ENCODE results near the gene HDAC6. TPM values are rescaled to one million over a fixed set of nuclear protein-coding genes. Genes with fewer than 3 reads are reported as not detected.

HDAC6 gene
- polyA plus RNA-seq, 1 experiment: 20.5 TPM

DNA sequence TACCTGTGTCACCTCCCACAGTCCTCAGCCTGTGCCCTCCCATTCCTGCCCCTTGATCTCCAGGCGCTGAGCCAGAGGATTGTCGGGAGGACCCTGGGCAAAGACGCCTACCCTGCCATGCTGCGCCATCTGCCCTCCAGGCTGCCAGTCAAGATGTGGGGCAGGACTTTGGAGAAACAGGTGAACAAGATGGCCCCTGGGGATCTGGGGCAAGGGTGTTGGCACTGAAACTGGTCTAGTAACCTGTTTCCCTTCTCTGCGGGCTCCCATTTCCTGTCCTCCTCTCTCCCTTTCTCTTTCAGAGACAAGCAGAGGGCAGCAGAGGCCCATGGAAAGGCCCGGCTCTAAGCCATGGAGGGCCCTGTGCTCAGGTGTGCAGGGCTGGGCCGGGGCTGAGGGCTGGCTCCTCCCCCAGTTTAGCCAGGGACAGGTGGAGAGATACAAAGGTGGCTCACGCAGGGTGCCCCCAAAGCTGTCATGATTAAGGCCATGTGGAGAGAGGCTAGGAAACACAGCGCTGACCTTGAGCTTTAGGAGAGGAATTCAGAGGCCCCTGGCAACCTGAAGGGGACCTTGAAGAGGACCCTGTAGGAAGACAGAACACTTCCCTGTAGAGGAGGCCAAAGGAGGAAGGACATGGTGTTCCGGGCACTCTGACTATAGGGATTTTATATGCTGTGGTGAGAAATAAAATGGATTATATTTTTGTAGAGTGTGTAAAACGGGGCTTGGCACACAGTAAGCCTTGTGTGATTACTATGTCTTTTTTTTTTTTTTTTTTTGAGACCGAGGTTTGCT is 40.0 kb upstream of the HDAC6 start, which contains the start of gene GLOD5:
Gene GLOD5 (plus strand): TSS at position 74 of the 798 bp plus-strand sequence. CDS start 44 bp downstream, at position 118.
- CTCF ChIA-PET: interaction anchor here (0.6 kb wide), 1 partner anchor 83 kb away, joined by 3 read pairs; no protein-coding TSS in a partner anchor
- peaks cover 5% of the 10 kb centered on the region for H3K27me3 ChIP-seq (ENCODE audit: control insufficient read depth, insufficient read depth, low read length)

DNA sequence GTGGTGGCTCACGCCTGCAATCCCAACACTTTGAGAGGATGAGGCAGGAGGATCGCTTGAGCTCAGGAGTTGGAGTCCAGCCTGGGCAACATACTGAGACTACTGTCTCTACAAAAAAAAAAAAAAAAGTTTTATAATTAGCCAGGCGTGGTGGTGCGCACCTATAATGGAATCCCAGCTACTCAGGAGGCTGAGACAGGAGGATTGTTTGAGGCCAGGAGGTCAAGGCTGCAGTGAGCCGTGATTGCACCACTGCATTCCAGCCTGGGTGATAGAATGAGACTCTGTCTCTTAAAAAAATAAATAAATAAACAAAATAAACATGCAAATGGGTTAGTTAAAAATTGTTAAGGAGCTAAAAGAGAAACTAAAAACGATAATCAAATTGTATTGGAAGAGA is 32.6 kb upstream of the HDAC6 start:
- no peaks in the 10 kb centered on the region for H3K9me3 ChIP-seq (ENCODE audit: control insufficient read depth, insufficient read depth, low read length)
- H3K27me3 ChIP-seq (ENCODE audit: control insufficient read depth, insufficient read depth, low read length): no peaks in the 10 kb centered on the region
- ChIA-PET POLR2A (no interaction called here), CTCF (no interaction called here)
- DNase-seq (ENCODE audit: low read depth, low spot score): no peak
- TF ChIP-seq, protein P1, sequence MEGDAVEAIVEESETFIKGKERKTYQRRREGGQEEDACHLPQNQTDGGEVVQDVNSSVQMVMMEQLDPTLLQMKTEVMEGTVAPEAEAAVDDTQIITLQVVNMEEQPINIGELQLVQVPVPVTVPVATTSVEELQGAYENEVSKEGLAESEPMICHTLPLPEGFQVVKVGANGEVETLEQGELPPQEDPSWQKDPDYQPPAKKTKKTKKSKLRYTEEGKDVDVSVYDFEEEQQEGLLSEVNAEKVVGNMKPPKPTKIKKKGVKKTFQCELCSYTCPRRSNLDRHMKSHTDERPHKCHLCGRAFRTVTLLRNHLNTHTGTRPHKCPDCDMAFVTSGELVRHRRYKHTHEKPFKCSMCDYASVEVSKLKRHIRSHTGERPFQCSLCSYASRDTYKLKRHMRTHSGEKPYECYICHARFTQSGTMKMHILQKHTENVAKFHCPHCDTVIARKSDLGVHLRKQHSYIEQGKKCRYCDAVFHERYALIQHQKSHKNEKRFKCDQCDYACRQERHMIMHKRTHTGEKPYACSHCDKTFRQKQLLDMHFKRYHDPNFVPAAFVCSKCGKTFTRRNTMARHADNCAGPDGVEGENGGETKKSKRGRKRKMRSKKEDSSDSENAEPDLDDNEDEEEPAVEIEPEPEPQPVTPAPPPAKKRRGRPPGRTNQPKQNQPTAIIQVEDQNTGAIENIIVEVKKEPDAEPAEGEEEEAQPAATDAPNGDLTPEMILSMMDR (IDR thresholded peaks at IDR 0.05; ENCODE audit: low read depth, low read length): no peak
- H3K4me3 ChIP-seq (ENCODE audit: low read depth, low read length): no peak overlapping the region
- H3K27ac ChIP-seq (ENCODE audit: low read depth, low read length): no peak overlapping the region

More for the DNA sequence above, 40.0 kb upstream of the HDAC6 start, which contains the start of gene GLOD5:
- POLR2A ChIA-PET: no interaction called here
- Histone ChIP-seq H3K27ac (ENCODE audit: low read depth, low read length) (no peak within 1 kb of the TSS), H3K9me3 (ENCODE audit: control insufficient read depth, insufficient read depth, low read length) (no peaks in the 10 kb centered on the region), H3K4me3 (ENCODE audit: low read depth, low read length) (no peak within 1 kb of the TSS)
- no peak for DNase-seq (ENCODE audit: low read depth, low spot score)
- TF ChIP-seq, protein P1 (IDR thresholded peaks at IDR 0.05; ENCODE audit: low read depth, low read length): peak; percentile 21; the same call in 1 of the 2 replicates

DNA sequence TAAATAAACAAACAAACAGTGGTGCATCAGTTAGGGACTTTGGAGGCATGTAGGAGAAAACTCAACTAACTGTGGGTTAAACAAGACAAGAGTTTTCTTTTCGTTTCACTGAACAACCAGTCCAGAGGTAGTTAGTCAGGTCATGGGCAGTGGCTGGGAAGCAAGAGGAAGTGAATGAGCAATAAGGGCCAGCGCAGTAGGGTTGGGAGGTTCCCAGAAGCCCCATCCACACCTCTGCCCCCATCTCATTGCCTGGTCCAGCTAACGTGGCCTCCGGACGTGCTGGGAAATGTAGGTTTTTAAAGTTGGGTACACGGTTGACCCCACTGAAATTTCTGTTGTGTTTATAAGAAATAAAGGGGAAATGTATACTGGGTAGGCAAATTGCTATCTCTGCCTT is 31.6 kb upstream of the HDAC6 start:
- ChIA-PET POLR2A (no interaction called here), CTCF (interaction anchor here (0.7 kb wide), 1 partner anchor 138 kb away, joined by 3 read pairs; no protein-coding TSS in a partner anchor)
- DNase-seq (ENCODE audit: low read depth, low spot score): no peak
- no peak overlapping the region for H3K4me3 ChIP-seq (ENCODE audit: low read depth, low read length)
- TF ChIP-seq, protein P1 (IDR thresholded peaks at IDR 0.05; ENCODE audit: low read depth, low read length): no peak
- H3K27ac ChIP-seq (ENCODE audit: low read depth, low read length): no peak overlapping the region
- H3K9me3 ChIP-seq (ENCODE audit: control insufficient read depth, insufficient read depth, low read length): no peaks in the 10 kb centered on the region
- no peaks in the 10 kb centered on the region for H3K27me3 ChIP-seq (ENCODE audit: control insufficient read depth, insufficient read depth, low read length)

DNA sequence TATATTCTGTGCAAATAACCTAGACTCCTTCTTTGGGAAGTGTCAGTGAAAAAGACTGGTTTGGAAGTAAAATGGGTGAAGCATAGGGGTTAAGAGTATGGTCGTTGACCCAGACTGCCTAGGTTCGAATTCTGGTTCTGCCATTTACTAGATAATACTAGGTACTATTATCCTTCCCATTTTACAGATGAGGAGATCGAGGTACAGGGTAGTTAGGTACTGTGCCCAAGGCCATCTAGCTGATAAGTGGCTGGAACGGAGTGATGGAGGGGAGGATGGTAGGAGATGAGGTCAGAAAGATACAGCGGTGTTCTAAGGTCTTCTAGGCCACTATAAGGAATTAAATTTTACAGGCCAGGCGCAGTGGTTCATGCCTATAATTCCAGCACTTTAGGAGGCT is 29.3 kb upstream of the HDAC6 start:
- no peaks in the 10 kb centered on the region for H3K27me3 ChIP-seq (ENCODE audit: control insufficient read depth, insufficient read depth, low read length)
- ChIA-PET POLR2A (no interaction called here), CTCF (no interaction called here)
- H3K27ac ChIP-seq (ENCODE audit: low read depth, low read length): no peak overlapping the region
- DNase-seq (ENCODE audit: low read depth, low spot score): no peak
- TF ChIP-seq, protein P1 (IDR thresholded peaks at IDR 0.05; ENCODE audit: low read depth, low read length): no peak
- H3K4me3 ChIP-seq (ENCODE audit: low read depth, low read length): no peak overlapping the region
- H3K9me3 ChIP-seq (ENCODE audit: control insufficient read depth, insufficient read depth, low read length): no peaks in the 10 kb centered on the region

DNA sequence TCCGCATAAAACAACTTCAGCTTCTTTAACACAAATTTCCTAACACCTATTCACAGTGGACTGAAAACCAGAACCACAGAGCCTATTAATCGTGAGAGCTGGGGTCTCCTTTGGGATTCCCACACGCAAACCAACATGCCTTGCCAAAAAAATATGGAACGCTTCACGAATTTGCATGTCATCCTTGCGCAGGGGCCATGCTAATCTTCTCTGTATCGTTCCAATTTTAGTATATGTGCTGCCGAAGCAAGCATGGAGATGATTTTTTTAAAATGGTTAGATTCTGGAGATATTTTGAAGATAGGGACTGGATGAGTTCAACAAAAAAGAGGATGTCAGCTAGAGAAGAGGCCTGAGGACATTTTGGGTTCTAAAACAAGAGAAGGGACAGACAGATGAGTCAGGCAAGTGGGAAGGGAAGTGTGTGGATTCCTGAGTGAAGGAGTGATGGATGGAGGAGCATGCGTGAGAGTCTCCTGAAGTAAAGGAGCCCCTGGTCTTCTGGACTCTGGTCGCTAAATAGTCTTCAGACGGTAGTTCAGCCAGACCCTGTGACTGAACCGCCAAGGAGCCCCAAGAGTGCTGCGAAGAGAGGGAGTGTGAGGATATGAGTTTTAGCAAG is 24.9 kb upstream of the HDAC6 start:
- Histone ChIP-seq H3K4me3 (ENCODE audit: low read depth, low read length) (no peak overlapping the region), H3K27me3 (ENCODE audit: control insufficient read depth, insufficient read depth, low read length) (no peaks in the 10 kb centered on the region), H3K27ac (ENCODE audit: low read depth, low read length) (no peak overlapping the region), H3K9me3 (ENCODE audit: control insufficient read depth, insufficient read depth, low read length) (no peaks in the 10 kb centered on the region)
- DNase-seq (ENCODE audit: low read depth, low spot score): no peak
- TF ChIP-seq, protein P1 (IDR thresholded peaks at IDR 0.05; ENCODE audit: low read depth, low read length): no peak
- CTCF ChIA-PET: no interaction called here
- POLR2A ChIA-PET: no interaction called here
